Hematopoietic multipotent progenitor cell treated with erythropoietin and hydrocortisone succinate and interleukin-3 and kit ligand, for 17 days (in vitro differentiated cells): ENCODE measurements around the gene SCNN1A.

Experiments used
- DNase-seq: peaks from one replicate; pipeline ENCODE4 v3.0.0-alpha.2; 2015; ENCODE audit warnings: low spot score

SCNN1A gene

GRCh38 chr12:6334359-6334758, 41.0 kb downstream of the SCNN1A start:
- no peak for DNase-seq

GRCh38 chr12:6333566-6333965, 41.8 kb downstream of the SCNN1A start:
- DNase-seq = no peak

GRCh38 chr12:6333029-6333428, 42.3 kb downstream of the SCNN1A start:
- no peak for DNase-seq

DNA sequence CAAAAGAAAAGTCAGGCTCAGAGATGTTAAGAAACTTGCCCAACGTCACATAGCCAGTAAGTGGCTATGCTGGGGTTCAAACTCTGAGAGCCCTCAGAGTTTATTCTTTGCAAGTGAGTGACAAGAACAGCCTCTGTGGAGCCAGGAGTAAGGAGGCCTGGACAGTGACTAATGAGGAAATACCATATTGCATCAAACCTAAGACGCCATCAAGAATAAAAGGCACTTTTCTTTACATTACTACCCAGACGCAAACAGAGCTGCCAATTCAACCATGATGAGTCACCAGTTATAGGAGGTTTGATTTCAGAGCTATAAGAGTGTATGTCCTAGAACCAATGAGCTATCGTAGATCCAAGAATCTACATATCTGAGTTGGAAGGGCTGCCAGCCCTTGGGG, 42.9 kb downstream of the SCNN1A start:
- no peak for DNase-seq

DNA sequence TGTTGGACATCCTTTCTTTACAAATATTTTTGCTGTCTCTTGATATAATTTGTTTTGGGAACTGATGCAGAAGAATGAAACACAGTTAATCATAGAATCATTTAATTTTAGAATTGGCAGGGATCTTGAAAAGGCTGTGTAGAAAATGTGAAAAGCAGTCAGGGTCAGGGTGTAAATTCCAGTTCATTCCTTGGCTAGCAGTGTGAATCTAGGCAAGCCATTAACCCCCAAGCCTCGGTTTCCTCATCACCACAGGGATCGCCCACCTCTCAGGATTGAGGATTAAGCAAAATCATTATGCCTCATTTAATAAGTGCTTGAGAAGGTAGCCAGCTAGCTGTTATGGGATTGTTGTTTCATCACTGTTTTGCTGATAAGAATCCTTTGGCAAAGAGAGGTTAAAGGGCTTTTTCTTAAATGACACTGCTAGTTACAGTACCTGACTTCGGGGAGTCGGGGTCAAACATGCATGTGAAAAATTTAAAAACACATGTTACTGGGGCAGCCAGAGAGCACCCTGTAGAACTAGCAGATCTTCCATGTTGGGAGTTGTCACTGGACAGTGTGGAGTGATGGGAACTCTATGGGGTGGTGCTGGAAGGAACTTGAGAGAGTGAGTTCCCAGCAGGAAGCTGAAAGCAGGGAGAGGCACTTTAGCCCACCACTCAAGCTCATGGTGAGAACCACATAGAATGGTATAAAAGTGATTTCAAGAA, 44.2 kb downstream of the SCNN1A start:
- DNase-seq = no peak

DNA sequence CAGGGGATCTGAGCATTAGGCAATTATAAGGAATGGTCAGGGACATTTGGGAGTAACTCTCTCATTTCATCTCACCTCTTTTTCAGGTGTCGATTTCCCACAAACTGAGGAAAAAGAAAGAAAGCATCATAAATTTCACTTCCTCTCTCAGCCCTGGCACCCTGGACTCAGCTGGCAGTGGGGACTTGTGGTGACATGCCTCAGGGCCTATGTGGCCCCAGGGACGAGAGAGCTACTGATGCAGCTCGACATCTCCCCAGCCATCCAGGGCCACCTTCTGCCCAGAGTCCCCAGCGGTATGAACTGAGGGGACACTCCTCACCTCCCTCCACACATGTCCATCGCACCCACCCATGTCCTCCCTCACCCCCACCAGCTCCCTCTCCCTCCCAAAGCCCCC, 45.2 kb downstream of the SCNN1A start:
- no peak for DNase-seq

DNA sequence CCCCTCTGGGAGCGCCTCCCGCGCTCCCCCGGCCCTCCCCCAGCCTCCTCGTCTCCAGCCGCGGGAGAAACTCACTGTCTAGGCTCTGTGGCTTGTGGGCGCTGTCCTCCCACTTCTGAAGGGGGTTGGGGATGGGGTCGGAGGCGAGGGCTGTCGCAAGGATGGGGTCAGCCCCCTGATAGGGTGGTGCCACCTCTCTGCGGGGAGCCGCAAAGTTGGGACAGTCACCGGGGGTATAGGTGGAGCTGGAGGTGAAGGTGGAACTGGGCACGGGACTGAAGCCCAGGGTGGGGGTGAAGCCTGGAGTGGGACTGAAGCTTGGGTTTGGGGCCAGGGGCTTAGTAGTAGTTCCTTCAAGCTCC, 45.7 kb downstream of the SCNN1A start:
- no peak for DNase-seq

DNA sequence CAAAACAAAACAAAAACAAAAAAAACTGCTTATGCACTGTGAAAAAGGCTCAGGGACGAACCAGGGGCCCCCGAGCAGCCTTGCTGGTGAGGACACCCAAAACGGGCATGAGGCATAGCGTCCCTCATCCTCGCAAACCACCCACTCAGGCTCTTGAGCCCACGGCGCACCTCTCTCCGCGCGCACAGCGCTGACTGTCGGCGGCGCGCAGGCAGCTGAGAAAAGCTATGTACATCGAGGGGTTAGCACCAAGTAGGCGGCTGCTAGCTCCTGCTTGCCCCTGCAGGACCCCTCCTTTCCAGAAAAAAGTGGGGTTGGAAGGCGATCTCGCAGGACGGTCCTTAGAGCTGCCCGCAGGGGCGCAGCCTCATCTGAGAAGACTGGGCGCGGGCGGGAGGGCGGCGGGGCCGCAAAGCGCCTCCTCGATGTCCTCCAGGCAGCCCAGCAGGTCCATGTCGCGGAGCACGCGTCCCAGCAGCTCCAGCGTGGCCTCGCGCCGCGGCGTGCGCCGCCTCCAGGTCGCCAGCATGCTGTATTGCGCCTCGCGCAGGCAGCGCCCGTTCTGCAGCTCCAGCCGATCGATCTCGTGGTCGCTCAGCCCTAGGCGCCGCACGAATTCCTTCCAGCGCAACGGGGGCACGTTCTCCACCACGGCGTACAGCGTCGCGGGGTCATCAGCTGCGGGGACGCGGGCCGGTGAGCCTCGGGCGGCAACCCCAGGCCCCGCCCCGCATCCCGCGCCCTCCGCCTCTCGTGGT, 46.2 kb downstream of the SCNN1A start:
- DNase-seq = no peak

- DNase-seq = no peak
These were observed 47.2 kb downstream of the SCNN1A start for GRCh38 chr12:6328045-6328779.

DNA sequence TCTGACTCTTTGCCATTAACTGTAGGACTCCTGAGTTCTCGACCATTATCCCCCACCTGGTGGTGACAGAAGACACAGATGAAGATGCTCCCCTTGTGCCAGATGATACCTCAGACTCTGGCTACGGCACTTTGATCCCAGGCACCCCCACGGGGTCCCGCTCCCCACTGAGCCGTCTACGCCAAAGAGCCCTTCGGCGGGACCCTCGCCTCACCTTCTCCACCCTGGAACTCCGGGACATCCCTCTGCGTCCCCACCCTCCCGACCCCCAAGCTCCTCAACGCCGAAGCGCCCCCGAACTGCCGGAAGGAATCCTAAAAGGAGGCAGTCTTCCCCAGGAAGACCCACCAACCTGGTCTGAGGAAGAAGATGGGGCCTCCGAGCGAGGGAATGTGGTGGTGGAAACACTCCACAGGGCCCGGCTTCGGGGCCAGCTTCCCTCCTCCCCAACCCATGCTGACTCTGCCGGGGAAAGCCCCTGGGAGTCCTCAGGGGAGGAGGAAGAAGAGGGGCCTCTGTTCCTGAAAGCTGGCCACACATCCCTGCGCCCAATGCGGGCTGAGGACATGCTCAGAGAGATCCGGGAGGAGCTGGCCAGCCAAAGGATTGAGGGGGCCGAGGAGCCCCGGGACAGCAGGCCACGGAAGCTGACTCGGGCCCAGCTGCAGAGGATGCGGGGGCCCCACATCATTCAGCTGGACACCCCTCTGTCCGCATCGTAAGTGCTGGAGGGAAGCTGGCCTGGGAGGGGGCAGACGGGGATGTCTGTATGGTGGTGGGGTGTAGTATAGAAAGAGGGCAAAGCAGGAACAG, 47.9 kb downstream of the SCNN1A start:
- no peak for DNase-seq

DNA sequence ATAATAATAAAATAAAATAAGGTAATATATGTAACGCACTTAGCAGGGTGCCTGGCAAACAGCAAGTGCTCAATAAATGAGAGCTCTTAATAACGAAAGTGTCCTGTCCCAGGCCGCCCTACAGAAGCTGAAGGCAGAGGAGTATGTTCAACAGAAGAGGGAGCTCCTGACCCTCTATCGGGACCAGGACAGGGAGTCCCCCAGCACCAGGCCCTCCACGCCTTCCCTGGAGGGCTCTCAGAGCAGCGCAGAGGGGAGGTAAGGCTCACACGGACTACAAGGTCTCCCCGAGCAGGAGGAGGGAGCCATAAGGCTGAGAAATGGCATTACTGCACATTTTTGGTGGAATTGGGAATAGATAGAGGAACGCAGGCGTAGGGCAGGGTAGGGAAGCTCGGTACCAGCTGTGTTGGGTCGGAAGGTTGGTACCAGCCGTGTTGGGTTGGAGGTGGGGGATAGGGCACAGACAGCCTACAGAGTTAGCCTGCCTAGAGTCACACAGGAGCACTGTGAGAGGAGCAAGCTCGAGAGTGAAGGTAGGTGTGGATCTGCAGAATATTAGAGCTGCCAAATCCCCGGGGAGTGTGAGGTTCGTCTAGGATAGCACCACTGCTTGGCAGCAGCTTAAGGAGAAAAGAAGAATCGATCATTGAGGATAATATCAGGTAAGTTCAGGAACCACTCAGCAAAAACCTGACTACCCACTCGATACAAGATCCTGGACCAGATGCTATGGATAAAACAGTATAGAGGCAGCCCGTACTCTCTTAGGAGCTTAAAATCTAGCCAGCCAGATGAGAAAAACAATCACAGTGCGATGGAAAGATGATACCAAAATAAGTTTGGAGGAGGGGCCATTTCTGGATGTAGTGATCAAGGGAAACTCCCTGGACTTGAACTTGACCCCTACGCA, 48.8 kb downstream of the SCNN1A start:
- no peak for DNase-seq

DNA sequence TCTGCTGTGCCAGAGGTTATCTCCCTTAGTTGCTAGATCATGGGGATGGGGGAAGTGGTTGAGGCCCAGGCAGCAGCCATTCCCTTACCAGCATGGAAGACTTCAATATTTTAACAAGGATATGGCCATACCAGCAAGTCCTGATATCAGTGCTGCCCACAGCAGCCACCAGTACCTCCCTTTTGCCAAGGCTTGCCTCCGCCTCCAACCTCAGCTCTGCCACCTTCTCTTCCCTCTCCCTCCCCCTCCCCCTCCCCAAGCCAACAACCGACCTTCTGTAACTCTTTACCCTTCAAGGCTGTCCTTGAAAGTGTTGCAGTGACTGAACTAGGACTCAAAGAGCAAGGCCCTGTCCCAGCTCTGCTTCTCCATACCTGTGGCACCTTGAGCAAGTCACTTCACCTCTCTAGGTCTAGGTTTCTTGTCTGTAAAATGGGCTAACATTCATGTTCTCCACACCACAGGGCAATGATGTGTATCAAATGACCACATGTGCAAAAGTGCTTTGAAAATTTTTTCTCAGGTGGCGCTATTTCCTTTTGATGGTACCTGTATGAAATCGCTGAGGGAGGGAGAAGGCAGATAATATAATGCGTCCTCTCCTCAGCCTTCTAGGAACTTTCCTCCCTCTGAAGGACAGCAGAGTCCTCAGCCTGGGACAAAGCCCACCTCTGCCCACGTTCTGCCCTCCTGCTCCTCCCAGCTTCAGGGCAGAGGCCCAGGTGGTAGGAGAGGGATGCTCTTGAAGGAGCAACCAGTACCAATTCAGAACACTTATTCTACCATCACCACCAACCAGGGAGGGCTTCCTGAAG, 50.2 kb downstream of the SCNN1A start:
- DNase-seq = no peak

- DNase-seq = no peak
These were observed 51.2 kb downstream of the SCNN1A start for GRCh38 chr12:6323995-6324711.

DNA sequence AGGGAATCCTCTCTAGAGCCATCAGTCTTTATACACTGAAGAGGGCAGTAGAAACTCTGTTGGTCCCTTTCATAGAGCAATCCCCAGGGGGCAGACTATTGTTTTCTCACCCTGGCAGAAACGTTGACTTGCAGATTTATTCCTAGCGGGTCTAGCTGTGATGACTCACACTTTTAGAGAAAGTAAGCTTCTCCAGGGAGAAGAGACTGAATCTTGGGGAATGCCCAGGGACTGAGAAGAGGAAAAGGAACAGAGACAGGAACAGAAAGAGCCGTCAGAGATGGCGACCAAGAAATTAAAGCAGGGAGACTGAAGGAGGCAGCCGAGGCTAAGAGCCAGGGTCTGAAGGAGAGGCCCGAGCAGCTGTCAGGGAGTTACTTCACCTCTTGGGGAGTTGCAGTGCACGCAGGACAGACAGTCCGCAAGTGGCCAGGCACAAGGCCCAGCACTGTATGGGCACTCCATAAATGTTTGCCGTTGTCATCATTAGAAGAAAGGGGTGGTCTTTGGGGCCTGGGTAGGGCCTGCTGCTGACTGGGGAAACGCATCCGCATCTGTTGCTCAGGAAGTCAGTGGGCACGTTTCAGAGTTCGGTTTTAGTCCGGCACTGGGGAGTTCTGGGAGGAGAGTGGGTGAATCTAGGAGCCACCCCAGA, 51.9 kb downstream of the SCNN1A start:
- DNase-seq = no peak

- no peak for DNase-seq
These were observed 52.4 kb downstream of the SCNN1A start for GRCh38 chr12:6322969-6323339.

- no peak for DNase-seq
These were observed 53.0 kb downstream of the SCNN1A start for GRCh38 chr12:6322352-6322751.

- DNase-seq = no peak
These were observed 53.5 kb downstream of the SCNN1A start for GRCh38 chr12:6321905-6322304.

DNA sequence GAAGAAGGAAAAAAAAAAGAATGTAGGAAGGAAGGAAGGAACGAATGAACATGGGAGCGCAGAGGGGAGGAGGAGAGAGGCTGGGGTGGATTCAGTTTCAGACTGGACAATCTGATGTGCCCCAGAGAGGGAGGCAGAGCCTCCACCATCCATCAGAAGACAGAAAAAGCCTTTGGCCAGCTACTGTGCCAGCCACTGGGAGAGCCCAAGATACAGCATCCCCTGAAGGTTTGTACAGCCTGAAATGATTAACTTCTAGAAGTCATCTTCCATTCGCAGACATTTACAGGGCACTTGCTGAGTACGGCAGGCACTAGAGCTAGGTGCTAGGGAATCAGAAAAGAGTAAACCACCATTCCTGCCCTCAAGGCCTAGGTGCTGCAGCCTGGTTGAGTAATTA, 55.9 kb downstream of the SCNN1A start:
- no peak for DNase-seq

DNA sequence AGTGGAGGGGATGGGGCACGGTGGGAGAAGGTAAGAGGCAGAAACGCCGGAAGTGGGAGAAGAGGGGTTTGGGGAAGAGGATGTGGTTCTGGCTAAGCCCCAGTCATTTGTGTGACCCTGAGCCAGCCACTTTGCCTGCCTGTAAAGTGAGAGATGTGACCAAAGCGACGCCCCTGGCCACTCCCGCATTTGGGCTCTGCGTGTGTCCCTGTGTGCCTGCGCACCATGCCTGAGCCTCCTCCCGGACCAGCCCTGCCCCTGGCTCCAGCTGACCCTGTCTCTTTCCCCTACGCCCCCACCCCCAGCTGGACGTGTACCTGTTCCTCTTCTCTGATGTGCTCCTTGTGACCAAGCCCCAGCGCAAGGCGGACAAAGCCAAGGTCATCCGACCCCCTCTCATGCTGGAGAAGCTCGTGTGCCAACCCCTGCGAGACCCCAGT, 56.9 kb downstream of the SCNN1A start:
- no peak for DNase-seq
